Erythroblast (primary cell): ENCODE data around the gene SPRYD4.

Experiments used
- GATA1 ChIP-seq: IDR thresholded peaks from 2 replicates; pipeline ENCODE4 v1.6.1; 2011; ENCODE audit warnings: low read depth, mild to moderate bottlenecking, control low read depth, low read length, moderate library complexity
- POLR2A ChIP-seq: IDR thresholded peaks from 2 replicates; pipeline ENCODE4 v1.6.1; 2011; ENCODE audit warnings: mild to moderate bottlenecking, low read length

DNA sequence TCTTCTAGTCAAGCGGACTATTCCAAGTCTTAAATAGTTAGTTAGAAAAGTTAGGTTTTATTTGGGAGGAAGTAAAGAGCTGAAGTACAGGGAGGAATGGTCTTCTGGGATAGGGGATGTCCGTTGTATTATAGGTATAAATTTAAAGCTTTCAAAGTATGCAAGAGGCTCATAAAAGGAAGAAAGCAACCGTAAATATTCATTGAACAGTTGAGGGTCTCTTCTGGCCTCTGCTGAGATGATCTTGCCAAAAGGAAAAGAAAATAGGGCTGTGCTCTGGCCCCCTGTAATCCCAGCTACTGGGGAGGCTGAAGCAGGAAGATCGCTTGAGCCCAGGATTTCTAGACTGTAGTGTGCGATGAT lies 18.8 kb upstream of the SPRYD4 start:
- TF ChIP-seq POLR2A: no peak
- TF ChIP-seq GATA1: no peak
